GM18867 (cell line): Measurements from ENCODE around the gene MRPS11.
"Not testable (repeated sequence)": the region's sequence is repeated elsewhere in the genome, so short reads cannot be mapped to it uniquely, and the experiment has no call there.

Experiments used
- ATAC-seq: cut with Tn5 transposase; IDR thresholded peaks from one replicate; pipeline ENCODE4 v1.9.1; 2021; ENCODE audit warnings: mild to moderate bottlenecking, moderate library complexity; ENCODE audit not compliant: unreplicated experiment

MRPS11 gene

DNA sequence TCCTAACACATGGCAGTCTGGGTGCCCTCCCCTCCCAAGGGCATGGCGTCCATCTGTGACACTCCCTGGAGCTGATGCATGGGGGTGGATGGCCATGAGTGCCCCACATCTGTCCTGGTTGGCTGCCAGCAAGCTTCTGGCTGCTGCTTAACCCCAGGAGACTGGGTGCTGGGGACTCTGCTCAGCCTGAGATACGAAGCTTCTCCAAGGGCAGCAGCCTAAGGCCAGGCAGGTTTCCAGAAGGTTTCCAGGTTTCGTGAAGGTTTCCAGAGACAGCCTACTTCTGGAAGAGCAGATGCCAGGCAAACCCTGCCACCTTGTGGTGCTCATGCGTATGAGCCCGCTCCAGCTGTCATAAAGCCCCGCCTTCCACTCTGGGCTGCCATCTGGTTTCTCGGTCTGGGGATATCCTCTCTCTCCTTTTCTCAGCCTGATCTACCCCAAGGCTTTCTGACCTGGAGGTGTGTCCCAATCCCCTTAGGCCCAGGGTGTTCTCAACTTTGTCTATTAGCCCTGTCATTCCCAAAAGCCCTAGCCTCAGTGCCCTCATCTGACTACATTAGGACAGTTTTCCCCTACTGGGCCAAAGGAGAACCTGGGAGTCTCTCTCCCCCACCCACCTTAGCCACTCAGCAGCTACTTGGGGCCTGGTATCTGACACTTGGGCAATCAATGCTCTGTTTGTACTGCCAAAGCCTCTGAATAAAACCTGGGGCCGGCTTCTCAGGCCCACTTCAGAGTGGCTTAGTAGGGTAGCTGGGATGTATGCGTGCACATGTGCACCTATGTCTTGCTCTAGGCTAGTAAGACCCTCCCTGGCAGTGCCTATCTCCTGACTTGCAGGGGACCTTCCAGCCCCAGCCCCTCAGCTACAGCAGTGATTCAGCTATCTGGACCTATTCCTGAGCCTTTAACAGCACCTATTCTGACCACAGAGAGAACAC, 12.4 kb upstream of the MRPS11 start:
- peak; percentile 87 for ATAC-seq

DNA sequence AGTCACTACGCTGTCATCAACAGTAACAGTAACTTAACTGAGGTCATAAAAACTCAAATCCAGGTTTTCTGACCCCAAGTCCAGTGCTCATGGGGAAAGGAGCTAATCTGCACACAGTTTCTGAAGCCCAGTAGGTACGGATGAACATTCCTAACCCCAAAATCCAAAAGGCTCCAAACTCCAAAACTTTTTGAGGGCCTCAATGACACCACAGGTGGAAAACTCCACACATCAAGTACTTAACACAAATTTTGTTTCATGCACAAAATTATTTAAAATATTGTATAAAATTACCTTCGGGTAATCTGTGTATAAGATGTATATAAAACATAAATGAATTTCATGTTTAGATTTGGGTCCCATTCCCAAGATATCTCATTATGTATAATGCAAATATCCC, 10.8 kb upstream of the MRPS11 start:
- ATAC-seq = no peak

DNA sequence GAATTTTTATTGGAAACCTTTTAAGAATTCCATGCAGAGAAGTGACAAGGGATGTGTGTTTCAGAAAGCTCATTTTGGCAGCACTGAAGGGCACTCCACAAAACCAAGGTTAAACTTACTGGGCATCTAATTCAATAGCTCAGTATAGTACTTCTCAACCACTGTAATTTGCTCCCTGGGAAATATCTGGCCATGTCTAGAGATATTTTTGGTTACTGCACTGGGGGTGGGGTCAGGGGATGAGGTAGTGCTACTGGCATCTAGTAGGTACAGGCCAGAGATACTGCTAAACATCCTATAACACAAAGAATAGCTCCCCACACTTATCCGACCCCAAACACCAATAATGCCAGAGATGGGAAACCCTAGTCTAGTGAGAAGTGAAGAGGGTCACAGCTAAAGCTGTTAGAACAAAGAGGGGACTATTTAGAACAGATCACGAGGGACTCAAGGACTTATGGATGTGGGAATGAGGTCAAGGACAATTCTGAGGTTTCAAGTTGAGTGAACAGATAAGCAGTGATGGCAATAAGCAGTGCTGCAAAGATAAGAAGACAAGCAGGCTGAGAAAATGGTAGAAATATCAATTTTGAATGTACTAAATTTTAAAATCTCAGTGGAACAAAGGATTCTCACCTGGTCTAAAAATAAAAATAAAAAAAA, 3.5 kb upstream of the MRPS11 start:
- ATAC-seq = no peak

DNA sequence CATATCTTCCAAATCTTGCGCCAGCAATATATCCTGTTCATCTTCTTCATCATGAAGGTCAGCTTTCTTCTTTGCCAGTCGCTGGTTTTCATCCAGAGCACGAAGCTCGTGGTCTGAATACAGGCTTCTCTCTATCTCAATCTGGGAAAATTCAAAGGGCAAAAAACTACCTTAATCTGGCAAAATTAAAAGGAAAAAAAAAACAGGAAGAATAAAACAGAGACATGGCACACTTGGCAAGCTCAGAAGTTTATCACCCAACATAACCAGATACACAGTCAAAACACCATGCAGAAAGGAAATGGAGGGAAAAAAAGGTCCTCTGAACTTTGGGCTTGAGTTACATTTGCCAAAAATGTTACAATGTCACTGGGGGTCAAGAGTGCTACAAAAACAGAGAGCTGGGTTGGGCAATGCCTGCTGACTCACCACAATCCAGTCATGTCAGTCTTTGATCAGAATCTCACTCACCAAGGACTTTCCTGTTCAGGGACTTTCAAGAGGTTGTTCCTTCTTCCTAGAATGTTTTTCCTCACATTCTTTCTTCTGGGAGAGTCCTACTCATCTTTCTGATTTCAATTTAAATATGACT, 1.8 kb upstream of the MRPS11 start:
- no peak for ATAC-seq

DNA sequence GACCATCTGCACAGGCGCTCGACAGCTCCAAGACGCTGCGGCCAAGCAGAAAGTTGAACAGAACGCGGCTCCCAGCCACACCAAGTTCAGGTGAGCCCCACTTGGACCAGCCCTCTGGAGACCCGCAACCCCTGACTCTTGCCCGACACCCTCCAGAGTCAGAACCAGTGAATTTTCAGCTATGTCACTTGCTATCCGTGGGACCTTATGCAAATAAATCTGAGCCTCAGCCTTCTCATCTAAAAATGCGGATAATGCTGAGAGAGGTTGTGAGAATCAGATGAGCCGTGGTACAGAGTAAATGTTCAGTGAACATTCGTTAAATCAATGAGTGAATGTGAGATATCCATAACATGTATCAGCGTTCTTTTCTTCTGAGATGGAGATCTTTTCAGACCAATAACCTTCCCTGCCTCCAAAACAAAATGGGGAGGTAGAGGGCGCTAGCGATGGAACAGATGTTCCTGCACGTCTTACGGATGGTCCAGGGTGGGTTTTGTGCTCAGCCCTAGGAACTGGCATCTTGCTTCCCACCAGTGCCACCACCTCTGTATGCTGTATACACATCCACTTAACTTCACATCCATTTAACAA, 524 bp downstream of the MRPS11 start:
- peak; percentile 20 for ATAC-seq

DNA sequence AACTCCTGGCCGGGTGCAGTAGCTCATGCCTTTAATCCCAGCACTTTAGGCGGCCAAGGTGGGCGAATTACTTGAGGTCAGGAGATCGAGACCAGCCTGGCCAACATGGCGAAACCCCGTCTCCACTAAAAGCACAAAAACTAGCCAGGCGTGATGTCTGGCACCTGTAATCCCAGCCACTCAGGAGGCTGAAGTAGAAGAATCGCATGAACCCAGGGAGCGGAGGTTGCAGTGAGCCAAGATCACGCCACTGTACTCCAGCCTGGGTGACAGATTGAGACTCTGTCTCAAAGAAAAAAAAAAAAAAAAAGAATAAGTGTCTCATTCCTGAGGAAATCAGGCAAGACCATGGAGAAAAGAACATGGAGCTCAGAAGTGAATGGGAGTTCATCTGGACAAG, 1.2 kb downstream of the MRPS11 start:
- ATAC-seq = not testable (repeated sequence)

DNA sequence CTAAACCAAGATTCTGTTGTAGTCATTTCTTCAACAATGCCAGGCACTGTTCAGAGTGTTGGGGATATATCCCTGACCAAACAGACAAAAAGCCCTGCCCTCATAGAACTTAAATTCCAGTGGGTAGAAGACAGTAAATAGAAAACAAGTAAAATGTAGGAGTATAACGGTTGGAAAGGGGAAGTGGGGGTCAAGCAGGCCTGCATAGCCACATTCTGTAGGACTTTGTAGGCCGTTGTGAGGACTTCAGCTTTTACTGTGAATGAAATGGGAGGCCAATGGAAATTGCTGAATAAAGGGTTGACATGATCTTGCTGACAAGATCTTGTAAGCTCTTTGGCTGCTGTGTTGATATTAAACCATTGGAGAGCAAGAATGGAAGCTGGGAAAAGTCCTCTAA, 1.8 kb downstream of the MRPS11 start:
- no peak for ATAC-seq

DNA sequence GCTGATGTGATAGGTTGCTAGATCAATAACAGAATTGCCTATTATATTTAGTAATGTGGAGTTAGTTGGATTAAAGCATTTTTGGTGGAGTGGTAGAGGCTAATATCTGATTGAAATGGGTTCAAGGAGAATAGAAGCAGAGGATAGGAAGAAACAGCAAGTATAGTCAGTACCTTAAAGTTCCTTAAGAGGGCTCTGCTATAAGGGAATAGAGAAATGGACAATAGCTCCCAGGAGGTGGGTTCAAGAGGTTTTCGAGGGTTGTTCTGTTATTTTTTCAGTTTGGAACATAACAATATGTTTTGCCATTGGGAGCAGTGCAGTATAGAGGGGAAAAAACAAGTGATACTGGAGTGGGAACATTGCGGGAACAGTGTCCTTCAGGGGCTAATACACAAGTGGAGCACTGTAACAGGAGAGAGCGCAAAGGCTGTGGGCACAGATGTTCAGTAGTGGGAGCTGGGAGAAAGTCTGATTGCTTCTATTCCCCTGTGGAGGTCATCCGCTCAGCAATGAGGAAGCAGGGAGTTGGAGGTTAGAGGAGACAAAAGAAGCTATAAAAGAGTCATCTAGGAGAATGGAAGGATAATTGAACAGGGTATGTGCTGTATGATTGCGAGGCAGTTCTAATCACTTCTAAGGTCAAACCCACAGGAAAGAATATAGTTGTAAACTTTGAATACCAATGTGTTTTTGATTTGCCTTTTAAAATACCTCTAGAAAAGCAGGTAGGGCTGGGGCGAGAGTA, 3.3 kb downstream of the MRPS11 start:
- ATAC-seq = no peak

DNA sequence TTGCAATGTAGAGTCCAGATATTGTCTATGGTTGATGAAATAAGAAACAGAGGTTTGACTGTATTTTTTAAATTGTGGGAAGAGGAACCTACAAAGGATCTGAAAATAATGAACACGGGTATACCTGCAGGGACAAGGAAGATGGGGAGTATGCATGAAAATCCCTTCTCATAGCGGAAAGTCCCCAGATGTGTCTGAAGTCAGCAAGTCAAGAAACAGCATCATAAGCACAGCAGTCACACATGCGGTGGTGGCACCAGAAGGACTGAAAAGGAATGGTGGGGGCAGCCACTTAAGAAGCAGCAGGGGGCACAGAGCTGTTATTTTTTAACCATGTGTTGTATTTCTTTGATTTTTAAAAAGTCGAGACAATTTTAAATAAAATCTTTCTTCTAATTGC, 4.7 kb downstream of the MRPS11 start:
- ATAC-seq = no peak

DNA sequence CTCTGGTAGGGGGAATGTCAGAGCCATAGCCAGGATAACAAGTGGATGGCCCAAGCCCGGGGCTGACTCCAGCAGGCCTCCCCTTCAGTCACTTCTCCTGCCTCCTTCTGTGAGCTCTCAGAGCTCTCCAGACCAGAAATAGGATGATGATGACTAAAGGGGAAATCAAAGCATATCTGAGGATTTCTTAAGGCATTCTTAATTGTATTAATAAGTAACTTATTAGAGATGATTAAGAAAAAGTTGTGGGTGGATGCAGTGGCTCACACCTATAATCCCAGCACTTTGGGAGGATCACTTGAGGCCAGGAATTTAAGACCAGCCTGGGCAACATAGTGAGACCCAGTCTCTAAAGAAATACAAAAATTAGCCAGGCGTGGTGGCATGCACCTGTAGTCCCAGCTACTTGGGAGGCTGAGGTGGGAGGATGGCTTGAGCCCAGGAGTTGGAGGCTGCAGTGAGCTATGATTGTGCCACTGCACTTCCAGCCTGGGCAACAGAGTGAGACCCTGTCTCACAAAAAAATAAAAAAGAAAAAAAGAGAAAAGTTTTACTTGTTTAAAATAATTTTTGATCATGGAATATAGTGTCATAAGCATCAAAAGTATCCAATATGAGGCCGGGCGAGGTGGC, 6.3 kb downstream of the MRPS11 start:
- ATAC-seq = not testable (repeated sequence)

DNA sequence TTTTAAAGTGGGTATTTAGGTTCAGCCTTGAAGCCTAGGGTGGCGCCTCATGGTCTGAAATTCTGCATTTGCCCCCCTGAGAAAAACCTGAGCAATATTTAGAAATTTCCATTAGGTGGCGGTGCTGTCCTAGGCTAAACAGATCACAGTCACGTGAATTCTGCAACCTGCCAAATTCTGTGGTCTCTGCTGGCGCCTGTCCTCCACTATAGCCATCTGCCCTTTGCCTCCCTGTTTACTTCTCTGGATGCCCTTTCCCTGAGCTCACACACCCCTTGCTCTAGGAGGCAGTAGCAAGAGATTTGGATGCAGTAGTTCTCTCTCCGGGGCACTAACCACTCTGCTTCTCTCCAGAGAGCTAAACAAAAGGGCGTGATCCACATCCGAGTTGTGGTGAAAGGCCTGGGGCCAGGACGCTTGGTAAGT, 9.1 kb downstream of the MRPS11 start:
- ATAC-seq = no peak

DNA sequence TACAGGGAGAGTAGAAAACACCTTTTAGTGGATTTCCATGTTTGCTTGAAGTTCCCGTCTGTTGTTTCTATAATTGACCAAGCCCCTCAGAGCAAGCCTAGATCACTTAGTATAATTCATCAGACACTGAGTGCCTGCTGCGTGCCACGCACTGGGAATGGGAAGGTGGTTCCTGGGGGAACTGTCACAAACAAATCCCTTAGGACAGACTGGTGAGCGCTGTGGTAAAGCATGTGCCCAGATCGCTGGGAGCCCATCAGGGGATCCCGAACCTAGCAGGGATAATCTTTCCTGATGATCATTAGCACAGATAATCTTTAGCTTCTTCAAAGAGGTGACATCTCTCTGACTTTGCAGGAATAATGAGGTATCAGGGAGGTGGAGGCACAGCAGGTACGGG, 9.6 kb downstream of the MRPS11 start:
- no peak for ATAC-seq

DNA sequence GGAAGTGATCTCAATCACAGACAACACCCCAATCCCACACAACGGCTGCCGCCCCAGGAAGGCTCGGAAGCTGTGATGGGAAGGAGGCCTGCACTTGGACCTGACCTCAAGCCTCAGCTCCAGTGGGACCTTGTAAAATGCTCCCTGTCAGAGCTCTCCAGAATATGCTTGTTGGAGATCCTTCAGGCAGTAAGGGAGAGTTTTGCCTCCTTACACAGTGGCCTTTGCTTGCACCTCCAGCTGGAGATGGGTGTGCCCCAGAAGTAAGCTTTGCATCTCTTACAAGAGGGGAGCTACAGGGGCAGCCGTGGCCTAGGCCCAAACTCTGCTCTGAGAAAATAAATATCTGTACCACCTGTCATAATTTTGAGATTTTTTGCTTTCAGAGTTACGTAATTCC, 10.4 kb downstream of the MRPS11 start:
- no peak for ATAC-seq

DNA sequence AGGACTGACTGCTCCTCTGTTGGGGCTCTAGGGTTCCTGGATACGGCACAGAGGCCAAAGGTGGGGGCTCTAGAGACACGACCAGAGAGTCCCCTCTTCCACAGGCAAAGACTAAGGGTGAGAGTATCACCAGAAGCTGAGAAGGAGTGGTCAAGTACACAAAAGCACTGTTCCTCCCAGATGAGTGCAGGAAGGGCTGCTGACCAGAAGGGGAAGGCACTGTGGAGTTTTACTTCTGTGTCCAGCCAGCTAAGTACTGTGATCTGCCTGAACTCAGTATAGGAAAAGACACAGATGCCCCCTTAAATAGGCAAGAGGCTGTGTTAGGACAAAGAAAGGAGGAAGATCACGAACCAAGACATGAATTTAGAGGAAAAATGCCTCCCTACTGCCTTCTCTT, 11.7 kb downstream of the MRPS11 start:
- ATAC-seq = no peak

DNA sequence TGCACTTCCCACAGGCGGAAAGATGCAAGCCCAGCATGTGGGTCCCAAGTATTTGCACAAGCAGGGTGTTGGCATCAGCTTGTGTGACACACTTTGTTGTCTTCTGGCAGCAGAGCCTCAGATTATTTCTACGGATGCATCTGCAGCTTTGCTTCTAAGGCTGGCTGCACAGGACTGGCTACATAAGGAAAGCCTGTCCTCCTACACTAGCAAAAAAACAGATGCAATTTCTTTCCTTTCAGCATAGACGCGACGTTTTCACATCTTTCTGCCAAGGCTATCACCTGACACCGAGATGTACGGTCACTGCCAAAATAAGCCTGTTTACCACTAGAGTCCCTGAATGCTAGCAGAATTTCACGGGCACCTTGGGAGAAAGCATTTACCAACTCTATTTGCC, 13.5 kb downstream of the MRPS11 start:
- no peak for ATAC-seq

DNA sequence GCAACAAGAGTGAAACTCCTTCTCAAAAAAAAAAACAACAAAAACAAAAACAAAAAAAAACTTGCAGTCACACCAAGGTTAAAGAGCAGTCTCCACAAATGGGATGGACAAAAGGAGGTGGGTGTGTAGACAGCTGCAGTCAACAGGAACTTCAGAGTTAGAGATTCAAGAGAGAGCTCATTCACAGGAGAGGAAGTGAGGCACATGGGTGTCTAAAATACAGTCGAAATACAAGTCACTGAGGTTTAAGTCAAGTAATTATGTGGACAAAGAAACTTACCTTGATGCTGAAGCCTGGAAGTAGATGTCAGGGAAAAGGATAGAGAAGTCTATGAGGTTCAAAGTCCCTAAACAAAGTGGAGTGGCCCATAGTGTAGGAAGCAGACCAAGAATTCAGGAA, 14.8 kb downstream of the MRPS11 start:
- no peak for ATAC-seq

DNA sequence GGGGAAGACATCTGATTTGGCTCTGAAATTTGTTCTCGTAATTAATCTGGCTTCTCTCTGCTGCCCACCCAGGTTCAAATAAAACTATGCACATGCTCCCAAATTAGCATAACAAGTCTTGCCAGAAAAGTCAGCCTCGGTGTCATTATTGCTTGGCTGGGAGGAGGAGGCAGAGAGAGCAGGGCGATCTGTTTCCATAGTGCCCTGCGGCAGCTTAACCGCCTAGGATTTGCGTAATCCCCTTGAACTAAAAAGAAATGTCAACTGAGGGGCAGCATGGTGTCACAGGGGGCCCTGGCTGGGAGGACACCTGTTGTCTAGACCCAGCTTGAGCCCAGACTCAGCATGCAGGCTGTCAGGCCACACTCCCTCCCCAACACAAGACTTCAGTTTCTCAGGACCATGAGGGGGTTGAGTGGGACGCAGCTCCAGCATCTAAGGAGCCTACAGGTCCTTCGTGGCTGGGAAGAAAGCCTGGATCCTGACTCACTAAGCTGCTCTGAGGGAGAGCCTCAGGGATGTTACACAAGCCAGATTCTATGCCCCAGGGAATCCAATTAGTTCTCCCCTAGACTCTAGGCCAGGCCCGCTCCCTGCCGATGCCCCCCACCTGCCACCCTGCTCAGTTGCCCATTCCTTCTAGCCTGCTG, 17.3 kb downstream of the MRPS11 start:
- ATAC-seq = no peak

DNA sequence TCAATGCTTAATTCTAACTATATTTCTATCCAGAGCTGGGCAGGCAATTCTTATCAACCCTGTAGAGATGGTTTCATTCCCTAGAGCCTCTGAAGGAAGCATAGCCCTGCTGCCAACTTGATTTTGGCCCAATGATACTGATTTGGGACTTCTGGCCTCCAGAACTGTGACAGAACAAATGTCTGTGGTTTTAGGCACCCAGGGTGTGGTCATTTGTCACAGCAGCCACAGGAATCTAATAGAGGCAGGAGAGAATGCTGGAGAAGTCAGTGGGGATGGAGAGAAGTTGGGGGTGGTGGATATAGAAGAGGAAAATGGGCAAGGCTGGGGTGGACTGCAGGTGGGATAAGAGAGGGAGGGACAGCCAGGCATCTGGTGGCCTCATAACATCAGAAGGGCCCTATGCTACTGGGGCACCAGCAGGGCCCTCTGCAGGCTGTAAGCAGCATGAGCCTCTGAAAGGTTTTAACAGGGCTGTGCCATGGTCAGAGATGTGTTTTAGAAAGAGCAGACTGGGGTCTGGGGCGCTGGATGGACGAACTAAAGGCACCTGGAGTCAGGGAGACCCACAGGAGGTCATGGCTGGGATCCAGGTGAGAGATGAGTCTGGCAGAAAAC, 19.8 kb downstream of the MRPS11 start:
- ATAC-seq = no peak

DNA sequence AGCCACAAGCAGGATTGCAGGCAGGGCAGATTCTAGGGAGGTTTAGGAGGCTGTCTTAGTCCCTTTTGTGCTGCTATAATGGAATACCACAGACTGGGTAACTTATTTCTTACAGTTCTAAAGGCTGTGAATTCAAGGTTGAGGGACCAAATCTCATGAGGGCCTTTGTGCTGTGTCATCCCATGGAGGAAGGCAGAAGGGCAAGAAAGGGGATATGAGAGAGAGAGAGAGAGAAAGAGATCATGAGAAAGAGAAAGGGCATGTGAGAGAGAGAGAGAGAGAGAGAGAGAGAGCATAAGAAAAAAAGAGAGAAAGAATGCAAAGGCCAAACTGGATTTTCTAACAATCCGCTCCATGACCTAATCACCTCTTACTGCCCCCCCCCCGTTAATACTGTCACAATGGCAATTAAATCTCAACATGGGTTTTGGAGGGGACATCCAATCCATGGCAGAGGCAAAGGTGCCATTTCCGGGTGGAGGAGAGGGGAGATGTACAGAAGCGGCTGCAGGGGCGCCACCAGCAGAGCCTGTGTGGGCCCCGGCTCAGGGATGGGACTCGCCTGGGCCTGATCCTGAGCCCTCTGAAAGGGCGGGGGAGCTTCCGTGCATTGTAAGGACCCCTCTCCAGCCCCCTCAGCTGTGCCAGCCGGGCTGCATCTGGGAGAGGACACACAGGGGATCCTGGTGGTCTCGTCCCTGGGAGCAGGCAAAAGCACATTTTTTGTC, 20.5 kb downstream of the MRPS11 start:
- ATAC-seq = no peak
